AG09319 (cell line): ENCODE measurements around the gene KCNB1.

Source experiments
- DNase-seq: peaks from one replicate; pipeline ENCODE4 v3.0.0-alpha.2; 2010; ENCODE audit warnings: low read depth; ENCODE audit errors: extremely low read depth
- CTCF ChIP-seq: IDR thresholded peaks from 2 replicates; pipeline ENCODE4 v1.5.1; 2011; ENCODE audit warnings: low read depth, mild to moderate bottlenecking, inconsistent platforms, low read length, moderate library complexity

KCNB1 gene

GRCh38 chr20:49482621-49483017 is at the start of gene KCNB1:
TSS of gene KCNB1 (minus strand) at chr20:49482668. CDS start at chr20:49482480, 188 bp downstream.
- no peak for DNase-seq
- TF ChIP-seq CTCF: no peak

DNA sequence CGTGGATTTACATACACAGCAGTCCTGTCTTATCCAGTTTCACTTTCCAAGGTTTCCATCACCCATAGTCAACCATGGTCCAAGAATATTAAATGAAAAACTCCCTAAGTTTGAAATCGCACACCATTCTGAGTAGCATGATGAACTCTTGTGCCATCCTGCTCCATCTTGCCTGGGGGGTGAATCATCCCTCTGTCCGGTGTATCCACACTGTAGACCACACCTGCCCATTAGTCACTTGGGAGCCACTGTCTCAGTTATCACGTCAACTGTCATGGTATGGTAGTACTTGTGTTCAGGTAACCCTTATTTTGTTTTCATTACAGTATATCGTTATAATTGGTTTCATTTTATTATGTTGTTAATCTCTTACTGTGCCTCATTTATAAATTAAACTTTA is 47.0 kb upstream of the KCNB1 start:
- no peak for TF ChIP-seq CTCF
- DNase-seq: no peak

DNA sequence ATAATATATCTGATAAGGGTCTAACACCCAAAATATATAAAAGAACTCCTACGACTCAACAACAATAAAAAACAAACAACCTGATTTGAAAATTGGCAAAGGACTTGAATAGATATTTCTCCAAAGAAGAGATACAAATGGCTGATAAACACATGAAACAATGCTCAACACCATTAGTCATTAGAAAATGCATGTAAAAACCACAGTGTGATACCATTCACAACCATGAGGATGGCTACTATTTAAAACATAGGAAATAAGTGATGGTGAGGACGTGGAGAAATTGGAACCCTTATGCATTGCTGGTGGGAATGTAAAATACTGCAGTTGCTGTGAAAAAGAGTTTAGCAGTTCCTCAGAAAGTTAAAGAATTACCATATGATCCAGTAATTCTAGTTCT is 44.1 kb upstream of the KCNB1 start:
- TF ChIP-seq CTCF: no peak
- DNase-seq: no peak

- no peak for DNase-seq
- TF ChIP-seq CTCF: no peak
These were observed 43.6 kb upstream of the KCNB1 start for GRCh38 chr20:49526056-49526455.

DNA sequence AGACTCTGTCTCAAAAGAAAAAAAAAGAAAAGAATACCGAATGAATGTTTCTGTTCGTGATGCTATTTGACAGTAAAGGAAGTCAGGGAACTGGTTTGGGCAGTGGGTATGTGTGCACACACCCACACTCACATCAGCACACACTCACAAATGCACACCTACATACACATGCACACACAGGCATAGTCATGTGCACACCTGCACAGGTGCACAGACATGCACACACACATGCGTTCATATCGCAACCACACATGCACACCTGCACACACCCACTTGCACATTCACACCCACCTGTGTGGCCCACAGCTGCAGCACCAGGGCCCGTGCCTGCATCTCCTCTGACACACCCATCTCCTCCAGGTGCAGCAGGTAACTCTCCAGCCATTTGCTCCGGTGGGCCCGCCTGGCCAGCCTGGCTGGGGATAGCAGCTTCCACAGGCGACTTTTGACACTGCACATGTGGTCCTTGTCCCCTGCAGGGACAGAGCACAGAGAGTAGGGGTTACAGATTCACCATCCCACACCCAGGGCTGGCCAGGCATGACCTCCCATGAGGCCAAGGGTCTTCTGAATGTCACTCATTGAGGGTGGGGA is 41.4 kb upstream of the KCNB1 start:
- no peak for TF ChIP-seq CTCF
- no peak for DNase-seq

GRCh38 chr20:49521356-49521755 is 38.9 kb upstream of the KCNB1 start:
- no peak for DNase-seq
- TF ChIP-seq CTCF: no peak

GRCh38 chr20:49519777-49520359 is 37.4 kb upstream of the KCNB1 start:
- DNase-seq: no peak
- TF ChIP-seq CTCF: no peak
